HK-2 (cell line): ENCODE results near the gene HADHB.
"Not testable (repeated sequence)": the region's sequence is repeated elsewhere in the genome, so short reads cannot be mapped to it uniquely, and the experiment has no call there.

ENCODE experiments used
- DNase-seq: peaks from one replicate; pipeline ENCODE4 v3.0.0-alpha.2; 2018; ENCODE audit not compliant: unreplicated experiment

HADHB gene

GRCh38 chr2:26329083-26329482, 84.3 kb downstream of the HADHB start:
- not testable (repeated sequence) for DNase-seq

GRCh38 chr2:26330114-26330549, 85.4 kb downstream of the HADHB start:
- peak; percentile 74 for DNase-seq

- DNase-seq: no peak
Observed at GRCh38 chr2:26330604-26331003, 85.9 kb downstream of the HADHB start.

GRCh38 chr2:26331321-26331720, 86.6 kb downstream of the HADHB start:
- not testable (repeated sequence) for DNase-seq

- no peak for DNase-seq
Observed at GRCh38 chr2:26333293-26333692, 88.6 kb downstream of the HADHB start.

GRCh38 chr2:26335231-26335630, 90.5 kb downstream of the HADHB start:
- DNase-seq: no peak

GRCh38 chr2:26336719-26337118, 92.0 kb downstream of the HADHB start:
- no peak for DNase-seq

GRCh38 chr2:26337298-26337697, 92.6 kb downstream of the HADHB start:
- no peak for DNase-seq
